Left ventricle myocardium inferior (tissue), 1 donor: ENCODE results near the gene ITIH2. TPM values are rescaled to one million over a fixed set of nuclear protein-coding genes. Genes with fewer than 3 reads are reported as not detected.
"Not testable (repeated sequence)": the region's sequence is repeated elsewhere in the genome, so short reads cannot be mapped to it uniquely, and the experiment has no call there.

Experiments used
- DNase-seq: peaks from one replicate; pipeline ENCODE4 v3.0.0-alpha.2; 2020
- H3K27ac ChIP-seq: fragments of 200-600 bp; replicated peaks from 2 replicates; pipeline ENCODE4 v1.8.0; 2021
- H3K27me3 ChIP-seq: fragments of 200-600 bp; 2 replicates; pipeline ENCODE4 v1.8.0; 2021; ENCODE audit warnings: low read depth
- H3K36me3 ChIP-seq: fragments of 200-600 bp; 2 replicates; pipeline ENCODE4 v1.8.0; 2021
- H3K4me1 ChIP-seq: fragments of 200-600 bp; 2 replicates; pipeline ENCODE4 v1.8.0; 2021
- H3K4me3 ChIP-seq: fragments of 200-600 bp; 2 replicates; pipeline ENCODE4 v1.8.0; 2021; ENCODE audit warnings: mild to moderate bottlenecking, moderate library complexity
- H3K9me3 ChIP-seq: fragments of 200-600 bp; replicated peaks from 2 replicates; pipeline ENCODE4 v1.8.0; 2021
- intact Hi-C: fragments of 100-400 bp; cut with micrococcal nuclease; formaldehyde crosslinking; loops from one replicate; pipeline ENCODE4 v1.11.0; 2022
- total RNA-seq: library from RNA; stranded (reverse); fragmentation: NEBNext Ultra II Directional; extraction: Animal tissue kit (Norgen Biotek cat#: 25700); gene quantifications from one replicate; pipeline ENCODE4 v1.2.1, GENCODE V29; 2021
- TF ChIP-seq, protein P1 (sequence below): fragments of 200-600 bp; IDR thresholded peaks from 2 replicates; pipeline ENCODE4 v1.8.0; 2021; ENCODE audit warnings: antibody characterized with exemption, mild to moderate bottlenecking, borderline replicate concordance
- donor health status: DM: no; HTN: yes; CAD: no; lungs with severe emphysema.

Gene ITIH2
- total RNA-seq, 1 donor from 2014 or later: not detected

DNA sequence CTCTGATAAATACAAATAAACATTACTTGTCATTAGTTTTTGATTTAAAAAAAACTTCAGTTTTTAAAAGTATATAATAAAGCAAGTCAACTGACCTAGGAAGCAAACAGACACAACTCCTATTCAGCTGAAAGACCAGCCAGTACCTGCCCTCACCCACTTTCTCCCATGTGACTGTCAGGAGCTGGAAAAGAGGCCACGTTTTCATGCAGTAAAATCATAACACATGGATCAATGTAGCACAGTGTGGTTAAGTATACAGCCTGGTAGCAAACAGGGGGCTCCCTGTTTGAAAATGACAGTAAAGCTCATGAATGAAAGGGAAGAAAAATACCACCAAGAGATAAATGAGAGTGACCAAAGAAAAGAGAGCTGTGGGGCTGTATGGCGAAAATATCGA lies 63.1 kb downstream of the ITIH2 start:
- no peak overlapping the region for H3K27ac ChIP-seq
- H3K9me3 ChIP-seq: no peaks in the 10 kb centered on the region
- TF ChIP-seq, protein P1, sequence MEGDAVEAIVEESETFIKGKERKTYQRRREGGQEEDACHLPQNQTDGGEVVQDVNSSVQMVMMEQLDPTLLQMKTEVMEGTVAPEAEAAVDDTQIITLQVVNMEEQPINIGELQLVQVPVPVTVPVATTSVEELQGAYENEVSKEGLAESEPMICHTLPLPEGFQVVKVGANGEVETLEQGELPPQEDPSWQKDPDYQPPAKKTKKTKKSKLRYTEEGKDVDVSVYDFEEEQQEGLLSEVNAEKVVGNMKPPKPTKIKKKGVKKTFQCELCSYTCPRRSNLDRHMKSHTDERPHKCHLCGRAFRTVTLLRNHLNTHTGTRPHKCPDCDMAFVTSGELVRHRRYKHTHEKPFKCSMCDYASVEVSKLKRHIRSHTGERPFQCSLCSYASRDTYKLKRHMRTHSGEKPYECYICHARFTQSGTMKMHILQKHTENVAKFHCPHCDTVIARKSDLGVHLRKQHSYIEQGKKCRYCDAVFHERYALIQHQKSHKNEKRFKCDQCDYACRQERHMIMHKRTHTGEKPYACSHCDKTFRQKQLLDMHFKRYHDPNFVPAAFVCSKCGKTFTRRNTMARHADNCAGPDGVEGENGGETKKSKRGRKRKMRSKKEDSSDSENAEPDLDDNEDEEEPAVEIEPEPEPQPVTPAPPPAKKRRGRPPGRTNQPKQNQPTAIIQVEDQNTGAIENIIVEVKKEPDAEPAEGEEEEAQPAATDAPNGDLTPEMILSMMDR: no peak
- intact Hi-C loops: no loop called here
- no peaks in the 10 kb centered on the region for H3K4me1 ChIP-seq
- H3K36me3 ChIP-seq: peaks cover 99% of the 10 kb centered on the region
- no peak for DNase-seq
- no peak overlapping the region for H3K4me3 ChIP-seq
- no peaks in the 10 kb centered on the region for H3K27me3 ChIP-seq

DNA sequence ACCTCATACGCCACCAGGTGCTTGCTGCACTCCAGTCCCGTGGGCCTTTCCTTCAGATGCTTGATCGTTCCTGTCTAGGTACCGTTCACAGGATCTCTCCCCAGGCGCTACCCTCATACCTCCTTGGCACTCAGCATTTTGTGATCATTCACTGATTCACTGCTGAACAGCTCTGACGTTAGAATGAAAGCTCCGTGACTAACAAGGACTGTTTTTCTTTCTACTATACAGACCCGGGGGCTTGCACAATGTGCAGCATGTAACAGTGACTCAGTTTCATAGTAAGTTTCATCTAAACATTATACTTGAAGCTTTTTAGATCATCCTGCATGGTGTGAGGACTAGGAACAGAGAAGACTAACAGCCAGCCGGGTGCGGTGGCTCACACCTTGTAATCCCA lies 64.1 kb downstream of the ITIH2 start:
- Histone ChIP-seq H3K36me3 (peaks cover 98% of the 10 kb centered on the region), H3K4me3 (no peak overlapping the region), H3K9me3 (no peaks in the 10 kb centered on the region), H3K4me1 (no peaks in the 10 kb centered on the region), H3K27ac (no peak overlapping the region), H3K27me3 (no peaks in the 10 kb centered on the region)
- intact Hi-C loops: no loop called here
- TF ChIP-seq, protein P1: no peak
- DNase-seq: no peak

DNA sequence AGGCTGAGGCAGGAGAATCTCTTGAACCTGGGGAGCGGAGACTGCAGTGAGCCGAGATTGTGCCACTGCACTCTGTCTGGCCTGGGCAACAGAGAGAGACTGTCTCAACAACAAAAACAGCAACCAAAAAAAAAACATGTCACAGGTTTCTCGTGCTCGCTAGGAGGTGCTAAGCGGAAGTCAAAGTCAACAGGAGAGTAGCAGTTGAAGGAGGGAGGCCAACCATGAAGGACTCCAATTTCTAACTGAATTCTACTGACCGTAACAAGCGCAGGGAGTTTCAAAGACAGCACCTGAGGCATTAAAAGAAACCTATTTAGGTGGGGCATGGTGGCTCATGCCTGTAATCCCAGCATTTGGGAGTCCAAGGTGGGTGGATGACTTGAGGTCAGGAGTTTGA lies 65.3 kb downstream of the ITIH2 start:
- peaks cover 86% of the 10 kb centered on the region for H3K36me3 ChIP-seq
- no peak for DNase-seq
- no peak overlapping the region for H3K27ac ChIP-seq
- H3K4me1 ChIP-seq: peaks cover 1% of the 10 kb centered on the region
- H3K4me3 ChIP-seq: no peak overlapping the region
- TF ChIP-seq, protein P1: no peak
- intact Hi-C loops: no loop called here
- no peaks in the 10 kb centered on the region for H3K9me3 ChIP-seq
- H3K27me3 ChIP-seq: no peaks in the 10 kb centered on the region

DNA sequence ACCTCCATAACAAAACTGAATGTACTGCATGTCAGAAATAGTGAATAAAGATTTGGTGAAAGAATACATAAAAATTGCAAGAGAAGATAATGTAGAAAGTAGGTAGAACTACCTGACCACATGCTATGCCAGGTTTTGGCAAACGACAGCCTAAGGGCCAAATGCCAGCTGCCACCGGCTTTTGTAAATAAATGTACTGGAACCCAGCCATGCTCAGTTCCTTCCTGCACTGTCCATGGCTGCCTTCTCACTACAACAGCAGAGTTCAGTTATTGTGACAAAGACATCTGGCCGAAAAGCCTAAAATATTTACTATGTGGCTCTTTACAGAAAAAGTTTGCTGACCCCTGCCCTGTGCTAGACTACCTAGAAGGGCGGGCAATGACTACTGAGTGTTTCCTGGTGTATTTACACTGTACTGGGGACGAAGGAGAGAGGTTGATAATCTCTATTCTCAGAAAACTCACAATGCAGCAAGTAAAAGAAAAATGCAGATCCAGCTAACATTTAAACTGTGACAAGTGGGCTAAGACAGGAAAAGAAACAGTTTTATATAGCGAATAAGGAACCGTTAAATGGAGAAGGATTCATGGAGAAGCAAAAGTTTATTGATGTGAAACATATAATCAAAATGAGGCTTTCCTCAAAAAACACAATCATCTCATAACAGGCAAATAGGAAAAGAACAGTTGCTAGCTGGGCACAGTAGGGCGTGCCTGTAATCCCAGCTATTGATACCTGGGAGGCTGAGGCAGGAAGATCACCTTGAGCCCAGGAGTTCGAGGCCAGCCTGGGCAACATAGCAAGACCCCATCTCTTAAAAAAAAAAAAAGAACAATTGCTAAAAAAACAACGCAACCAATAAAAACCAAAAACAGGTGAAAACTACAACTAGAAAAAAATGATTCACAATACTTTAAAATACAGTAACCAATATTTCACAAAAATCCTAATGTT lies 71.0 kb downstream of the ITIH2 start:
- Histone ChIP-seq H3K27ac (peak overlapping the region; percentile 40), H3K36me3 (peaks cover 85% of the 10 kb centered on the region), H3K4me3 (no peak overlapping the region), H3K9me3 (no peaks in the 10 kb centered on the region), H3K4me1 (peaks cover 12% of the 10 kb centered on the region), H3K27me3 (no peaks in the 10 kb centered on the region)
- intact Hi-C loops: no loop called here
- TF ChIP-seq, protein P1: no peak
- peak; percentile 34 for DNase-seq

DNA sequence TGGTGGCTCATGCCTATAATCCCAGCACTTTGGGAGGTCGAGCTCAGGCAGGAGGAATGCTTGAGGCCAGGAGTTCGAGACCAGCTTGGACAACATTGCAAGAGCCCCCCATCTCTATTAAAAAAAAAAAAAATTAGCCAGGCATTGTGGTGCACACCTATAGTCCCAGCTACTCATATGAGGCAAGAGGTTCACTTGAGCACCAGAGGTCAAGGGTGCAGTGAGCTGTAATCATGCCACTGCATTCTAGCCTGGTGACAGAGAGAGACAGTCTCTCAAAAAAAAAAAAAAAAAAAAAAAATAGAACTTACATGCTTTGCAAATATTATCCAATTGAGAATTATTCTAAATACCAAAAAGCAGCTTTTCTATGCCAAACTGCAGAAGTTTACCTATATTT lies 73.7 kb downstream of the ITIH2 start:
- TF ChIP-seq, protein P1: no peak
- no peak overlapping the region for H3K27ac ChIP-seq
- H3K27me3 ChIP-seq: no peaks in the 10 kb centered on the region
- peaks cover 79% of the 10 kb centered on the region for H3K36me3 ChIP-seq
- H3K9me3 ChIP-seq: no peaks in the 10 kb centered on the region
- no peak overlapping the region for H3K4me3 ChIP-seq
- DNase-seq: no peak
- peaks cover 13% of the 10 kb centered on the region for H3K4me1 ChIP-seq
- intact Hi-C loops: no loop called here

DNA sequence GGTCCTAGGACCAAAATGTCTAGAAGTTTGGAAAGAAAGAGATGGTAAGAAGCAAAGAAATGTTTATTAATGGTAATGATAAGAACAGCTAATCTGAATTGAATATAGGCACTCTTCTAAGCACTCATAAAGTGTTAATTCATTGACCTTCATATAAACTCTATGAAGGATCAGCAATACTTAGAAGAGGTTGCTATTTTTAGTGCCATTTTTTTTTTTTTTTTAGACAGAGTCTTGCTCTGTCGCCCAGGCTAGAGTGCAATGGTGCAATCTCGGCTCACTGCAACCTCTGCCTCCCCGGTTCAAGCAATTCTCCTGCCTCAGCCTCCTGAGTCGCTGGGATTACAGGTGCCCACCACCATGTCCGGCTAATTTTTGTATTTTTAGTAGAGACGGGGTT lies 79.1 kb downstream of the ITIH2 start:
- intact Hi-C loops, H3K9me3 ChIP-seq, H3K27me3 ChIP-seq, DNase-seq, H3K4me3 ChIP-seq: not testable (repeated sequence)
- peaks cover 54% of the 10 kb centered on the region for H3K4me1 ChIP-seq
- H3K27ac ChIP-seq: peak overlapping the region; percentile 73
- H3K36me3 ChIP-seq: peaks cover 51% of the 10 kb centered on the region
